ENCODE data around the gene RPS6KA6. TPM values are rescaled to one million over a fixed set of nuclear protein-coding genes. Genes with fewer than 3 reads are reported as not detected.

Gene RPS6KA6
- total and polyA plus RNA-seq, 2 donors from 2014 or later = 4.7 to 12.1 TPM

DNA sequence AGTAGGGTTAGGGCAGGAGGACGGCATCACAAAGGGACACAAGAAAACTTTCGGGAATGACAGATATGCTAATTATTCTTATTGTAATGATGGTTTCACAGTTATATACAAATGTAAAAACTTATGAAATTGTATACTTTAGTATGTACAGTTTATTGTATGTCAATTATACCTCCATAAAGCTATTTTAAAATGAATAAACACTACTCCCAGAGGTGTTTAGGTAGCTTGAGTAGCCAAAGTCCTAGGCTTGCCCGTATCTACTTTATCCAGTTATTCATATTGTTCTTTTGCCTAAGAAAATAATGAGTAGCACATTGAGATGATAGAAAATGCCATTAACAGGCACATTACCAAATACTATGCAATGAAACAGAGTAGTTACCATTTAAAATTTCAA is 43.0 kb downstream of the RPS6KA6 start:
- Histone ChIP-seq H3K27me3 (ENCODE audit: control insufficient read depth, insufficient read depth, low read length) (no peaks in the 10 kb centered on the region), H3K4me3 (ENCODE audit: low read length in 3 of 3) (no peak overlapping the region), H3K9ac (ENCODE audit: low read length in 3 of 3) (no peak overlapping the region), H3K4me1 (ENCODE audit: control insufficient read depth in 2 of 3, insufficient read depth in 2 of 3, low read depth in 1 of 3, low read length in 3 of 3) (no peaks in the 10 kb centered on the region), H3K36me3 (ENCODE audit: control insufficient read depth in 2 of 3, insufficient read depth in 3 of 3, low read length in 3 of 3) (no peaks in the 10 kb centered on the region), H3K27ac (ENCODE audit: low read depth in 2 of 2, low read length in 2 of 2) (no peak overlapping the region), H3K9me3 (ENCODE audit: control insufficient read depth in 2 of 3, insufficient read depth in 1 of 3, low read length in 3 of 3) (no peaks in the 10 kb centered on the region)
- FAIRE-seq = no peak
- TF ChIP-seq CTCF (IDR thresholded peaks at IDR 0.05; ENCODE audit: borderline replicate concordance, extremely low read depth, insufficient read depth) = no peak
- intact Hi-C loops (cut with DNase I) = no loop called here
- DNase-seq = no peak

DNA sequence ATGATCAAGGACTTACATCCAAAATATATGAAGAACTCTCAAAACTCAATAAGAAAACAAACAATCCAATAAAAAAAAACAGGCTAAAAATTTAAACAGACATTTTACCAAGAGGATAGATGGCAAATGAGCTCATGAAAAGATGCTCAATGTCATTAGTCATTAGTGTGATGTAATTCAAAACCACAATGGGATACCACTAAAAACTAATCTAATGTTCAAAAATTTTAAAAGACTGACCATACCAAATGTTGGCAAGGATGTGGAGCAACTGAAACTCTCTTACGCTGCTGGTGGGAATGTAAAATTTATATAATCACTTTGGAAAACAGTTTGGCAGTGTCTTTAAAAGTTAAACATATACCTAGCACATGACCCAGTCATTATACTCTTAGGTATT is 43.7 kb downstream of the RPS6KA6 start:
- intact Hi-C loops (cut with DNase I) = no loop called here
- H3K36me3 ChIP-seq (ENCODE audit: control insufficient read depth in 2 of 3, insufficient read depth in 3 of 3, low read length in 3 of 3) = no peaks in the 10 kb centered on the region
- H3K4me3 ChIP-seq (ENCODE audit: low read length in 3 of 3) = no peak overlapping the region
- peak; percentile 73 for FAIRE-seq
- TF ChIP-seq CTCF (IDR thresholded peaks at IDR 0.05; ENCODE audit: borderline replicate concordance, extremely low read depth, insufficient read depth) = no peak
- no peaks in the 10 kb centered on the region for H3K27me3 ChIP-seq (ENCODE audit: control insufficient read depth, insufficient read depth, low read length)
- no peak for DNase-seq
- no peak overlapping the region for H3K9ac ChIP-seq (ENCODE audit: low read length in 3 of 3)
- no peaks in the 10 kb centered on the region for H3K9me3 ChIP-seq (ENCODE audit: control insufficient read depth in 2 of 3, insufficient read depth in 1 of 3, low read length in 3 of 3)
- H3K27ac ChIP-seq (ENCODE audit: low read depth in 2 of 2, low read length in 2 of 2) = no peak overlapping the region
- H3K4me1 ChIP-seq (ENCODE audit: control insufficient read depth in 2 of 3, insufficient read depth in 2 of 3, low read depth in 1 of 3, low read length in 3 of 3) = no peaks in the 10 kb centered on the region

- Histone ChIP-seq H3K27me3 (ENCODE audit: control insufficient read depth, insufficient read depth, low read length) (no peaks in the 10 kb centered on the region), H3K9ac (ENCODE audit: low read length in 3 of 3) (no peak overlapping the region), H3K36me3 (ENCODE audit: control insufficient read depth in 2 of 3, insufficient read depth in 3 of 3, low read length in 3 of 3) (no peaks in the 10 kb centered on the region), H3K9me3 (ENCODE audit: control insufficient read depth in 2 of 3, insufficient read depth in 1 of 3, low read length in 3 of 3) (no peaks in the 10 kb centered on the region), H3K27ac (ENCODE audit: low read depth in 2 of 2, low read length in 2 of 2) (no peak overlapping the region), H3K4me3 (ENCODE audit: low read length in 3 of 3) (no peak overlapping the region), H3K4me1 (ENCODE audit: control insufficient read depth in 2 of 3, insufficient read depth in 2 of 3, low read depth in 1 of 3, low read length in 3 of 3) (no peaks in the 10 kb centered on the region)
- no peak for TF ChIP-seq CTCF (IDR thresholded peaks at IDR 0.05; ENCODE audit: borderline replicate concordance, extremely low read depth, insufficient read depth)
- DNase-seq = no peak
- intact Hi-C loops (cut with DNase I) = no loop called here
- peak; percentile 93 for FAIRE-seq
Observed at GRCh38 chrX:84133023-84133422, 55.0 kb downstream of the RPS6KA6 start.

GRCh38 chrX:84123585-84123984 is 64.4 kb downstream of the RPS6KA6 start:
- H3K4me3 ChIP-seq (ENCODE audit: low read length in 3 of 3) = no peak overlapping the region
- H3K9ac ChIP-seq (ENCODE audit: low read length in 3 of 3) = no peak overlapping the region
- TF ChIP-seq CTCF (IDR thresholded peaks at IDR 0.05; ENCODE audit: borderline replicate concordance, extremely low read depth, insufficient read depth) = no peak
- no peaks in the 10 kb centered on the region for H3K36me3 ChIP-seq (ENCODE audit: control insufficient read depth in 2 of 3, insufficient read depth in 3 of 3, low read length in 3 of 3)
- intact Hi-C loops (cut with DNase I) = no loop called here
- FAIRE-seq (no peak), DNase-seq (no peak)
- no peak overlapping the region for H3K27ac ChIP-seq (ENCODE audit: low read depth in 2 of 2, low read length in 2 of 2)
- H3K27me3 ChIP-seq (ENCODE audit: control insufficient read depth, insufficient read depth, low read length) = no peaks in the 10 kb centered on the region
- no peaks in the 10 kb centered on the region for H3K4me1 ChIP-seq (ENCODE audit: control insufficient read depth in 2 of 3, insufficient read depth in 2 of 3, low read depth in 1 of 3, low read length in 3 of 3)
- H3K9me3 ChIP-seq (ENCODE audit: control insufficient read depth in 2 of 3, insufficient read depth in 1 of 3, low read length in 3 of 3) = no peaks in the 10 kb centered on the region
